ENCODE measurements around the gene CEACAM6. TPM values are rescaled to one million over a fixed set of nuclear protein-coding genes. Genes with fewer than 3 reads are reported as not detected.

CEACAM6 gene
- total RNA-seq, 4 donors from 2014 or later = 0.53 TPM; not detected in 3

DNA sequence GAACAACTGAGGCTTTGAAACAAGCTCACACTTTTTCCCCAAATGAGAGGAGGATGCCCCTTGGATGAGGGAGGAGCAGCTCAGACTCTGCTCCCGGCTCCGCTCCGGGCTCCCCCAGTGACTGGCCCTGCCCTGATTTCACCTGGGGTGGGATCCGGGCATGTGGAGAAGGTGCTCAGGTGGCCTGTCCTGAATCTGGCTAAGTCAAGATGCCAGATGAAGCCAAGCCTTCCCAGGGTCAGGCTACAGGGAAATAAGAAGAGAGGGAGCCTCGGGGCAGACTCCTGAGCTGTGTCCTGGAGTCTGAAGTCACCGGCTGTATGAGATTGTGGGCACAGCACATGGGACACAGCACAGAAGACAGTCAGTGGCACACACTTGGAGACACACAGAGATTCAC is 36.6 kb upstream of the CEACAM6 start:
- intact Hi-C loops (cut with DNase I; ENCODE audit: low total_unique reads) (no loop called here), in situ Hi-C loops (cut with MboI; ENCODE audit: low sequenced_read_pairs in 4 of 4) (no loop called here)
- TF ChIP-seq, protein P1, sequence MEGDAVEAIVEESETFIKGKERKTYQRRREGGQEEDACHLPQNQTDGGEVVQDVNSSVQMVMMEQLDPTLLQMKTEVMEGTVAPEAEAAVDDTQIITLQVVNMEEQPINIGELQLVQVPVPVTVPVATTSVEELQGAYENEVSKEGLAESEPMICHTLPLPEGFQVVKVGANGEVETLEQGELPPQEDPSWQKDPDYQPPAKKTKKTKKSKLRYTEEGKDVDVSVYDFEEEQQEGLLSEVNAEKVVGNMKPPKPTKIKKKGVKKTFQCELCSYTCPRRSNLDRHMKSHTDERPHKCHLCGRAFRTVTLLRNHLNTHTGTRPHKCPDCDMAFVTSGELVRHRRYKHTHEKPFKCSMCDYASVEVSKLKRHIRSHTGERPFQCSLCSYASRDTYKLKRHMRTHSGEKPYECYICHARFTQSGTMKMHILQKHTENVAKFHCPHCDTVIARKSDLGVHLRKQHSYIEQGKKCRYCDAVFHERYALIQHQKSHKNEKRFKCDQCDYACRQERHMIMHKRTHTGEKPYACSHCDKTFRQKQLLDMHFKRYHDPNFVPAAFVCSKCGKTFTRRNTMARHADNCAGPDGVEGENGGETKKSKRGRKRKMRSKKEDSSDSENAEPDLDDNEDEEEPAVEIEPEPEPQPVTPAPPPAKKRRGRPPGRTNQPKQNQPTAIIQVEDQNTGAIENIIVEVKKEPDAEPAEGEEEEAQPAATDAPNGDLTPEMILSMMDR (IDR thresholded peaks at IDR 0.05 in 4 of 5, conservative IDR thresholded peaks at IDR 0.05 in 1 of 5) = no peak
- TF ChIP-seq POLR2A (IDR thresholded peaks at IDR 0.05) = no peak
- Histone ChIP-seq H3K4me3 (no peak overlapping the region), H3K9me3 (no peaks in the 10 kb centered on the region), H3K27me3 (no peaks in the 10 kb centered on the region), H3K36me3 (no peaks in the 10 kb centered on the region), H3K4me1 (no peaks in the 10 kb centered on the region), H3K27ac (no peak overlapping the region)
- DNase-seq (no peak), ATAC-seq (no peak)

DNA sequence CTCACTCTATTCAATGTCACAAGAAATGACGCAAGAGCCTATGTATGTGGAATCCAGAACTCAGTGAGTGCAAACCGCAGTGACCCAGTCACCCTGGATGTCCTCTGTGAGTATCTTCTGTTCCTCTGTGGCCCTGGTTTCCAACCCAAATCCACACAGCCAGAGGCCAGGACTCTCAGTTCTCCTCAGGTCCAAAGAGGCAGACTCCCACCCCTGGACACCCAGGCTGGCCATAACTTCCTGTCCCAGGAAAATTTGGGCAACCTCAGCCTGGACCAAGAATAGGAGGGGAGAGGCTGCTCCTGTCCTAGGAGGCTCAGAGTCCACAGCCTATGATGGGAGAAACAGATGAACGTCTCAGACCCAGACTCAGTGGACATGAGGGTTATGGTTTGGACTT is 35.2 kb upstream of the CEACAM6 start:
- no peak for TF ChIP-seq POLR2A (IDR thresholded peaks at IDR 0.05)
- TF ChIP-seq, protein P1 (IDR thresholded peaks at IDR 0.05 in 4 of 5, conservative IDR thresholded peaks at IDR 0.05 in 1 of 5) = no peak
- Histone ChIP-seq H3K9me3 (no peaks in the 10 kb centered on the region), H3K4me3 (no peak overlapping the region), H3K4me1 (no peaks in the 10 kb centered on the region), H3K36me3 (no peaks in the 10 kb centered on the region), H3K27ac (no peak overlapping the region), H3K27me3 (no peaks in the 10 kb centered on the region)
- intact Hi-C loops (cut with DNase I; ENCODE audit: low total_unique reads) (no loop called here), in situ Hi-C loops (cut with MboI; ENCODE audit: low sequenced_read_pairs in 4 of 4) (no loop called here)
- no peak for DNase-seq
- ATAC-seq = no peak

DNA sequence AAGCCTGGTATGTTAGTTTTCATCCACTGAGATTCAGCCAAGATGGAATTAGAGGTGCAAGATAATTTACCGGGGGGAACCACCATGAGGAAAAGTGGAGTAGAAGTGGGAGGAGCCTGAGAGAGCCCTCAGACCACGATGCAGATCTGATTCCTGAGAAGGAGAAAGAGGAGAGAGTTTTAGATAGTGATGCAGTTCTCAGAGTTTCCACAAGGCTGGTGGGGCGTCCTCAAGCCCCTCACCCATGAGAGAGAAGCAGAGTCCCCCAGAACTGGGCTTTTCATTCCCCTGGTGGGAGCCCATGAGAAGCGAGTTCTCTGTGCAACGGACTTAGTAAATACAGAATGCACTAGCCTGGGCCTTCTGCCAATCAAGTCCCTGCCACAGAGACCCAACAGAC is 28.8 kb upstream of the CEACAM6 start:
- H3K9me3 ChIP-seq = no peaks in the 10 kb centered on the region
- H3K4me1 ChIP-seq = no peaks in the 10 kb centered on the region
- no peak overlapping the region for H3K27ac ChIP-seq
- no peak for ATAC-seq
- intact Hi-C loops (cut with DNase I; ENCODE audit: low total_unique reads) = no loop called here
- peaks cover 0 to 7% (median 0%) of the 10 kb centered on the region in 3 donors for H3K27me3 ChIP-seq
- in situ Hi-C loops (cut with MboI; ENCODE audit: low sequenced_read_pairs in 4 of 4) = no loop called here
- no peaks in the 10 kb centered on the region for H3K36me3 ChIP-seq
- TF ChIP-seq, protein P1 (IDR thresholded peaks at IDR 0.05 in 4 of 5, conservative IDR thresholded peaks at IDR 0.05 in 1 of 5) = no peak
- no peak for TF ChIP-seq POLR2A (IDR thresholded peaks at IDR 0.05)
- DNase-seq = no peak
- no peak overlapping the region for H3K4me3 ChIP-seq

DNA sequence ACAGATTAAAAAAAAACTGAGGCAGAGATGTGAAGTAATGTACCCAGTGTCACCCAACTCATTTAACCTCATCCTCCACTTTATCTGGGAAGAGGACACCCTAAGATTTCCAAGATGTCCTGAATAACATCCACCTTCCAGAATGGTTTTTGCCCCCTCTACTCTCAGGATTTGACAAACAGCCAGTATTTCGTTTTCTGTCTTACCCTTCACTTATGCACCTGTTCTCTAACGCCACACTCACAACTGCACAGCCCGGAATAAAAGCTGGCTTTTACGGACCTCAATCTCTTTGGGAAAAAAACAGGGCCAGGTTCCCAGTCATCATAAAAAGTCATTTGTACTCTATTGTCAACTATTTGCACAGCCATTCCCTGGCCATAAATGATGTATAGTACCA is 21.2 kb upstream of the CEACAM6 start:
- Histone ChIP-seq H3K36me3 (no peaks in the 10 kb centered on the region), H3K27me3 (peaks cover 0 to under 1% (median 0%) of the 10 kb centered on the region in 3 donors)

More for the DNA sequence above, 21.2 kb upstream of the CEACAM6 start:
- Histone ChIP-seq H3K27ac (no peak overlapping the region), H3K4me1 (no peaks in the 10 kb centered on the region), H3K9me3 (no peaks in the 10 kb centered on the region), H3K4me3 (no peak overlapping the region)
- TF ChIP-seq, protein P1 (IDR thresholded peaks at IDR 0.05 in 4 of 5, conservative IDR thresholded peaks at IDR 0.05 in 1 of 5) = no peak
- no peak for TF ChIP-seq POLR2A (IDR thresholded peaks at IDR 0.05)
- DNase-seq (no peak), ATAC-seq (no peak)
- intact Hi-C loops (cut with DNase I; ENCODE audit: low total_unique reads) (no loop called here), in situ Hi-C loops (cut with MboI; ENCODE audit: low sequenced_read_pairs in 4 of 4) (no loop called here)
